ENCODE data around the gene SEMA4B. TPM values are rescaled to one million over a fixed set of nuclear protein-coding genes. Genes with fewer than 3 reads are reported as not detected.

Gene SEMA4B
- polyA plus RNA-seq, 3 donors: 13.2 to 65.0 (median 22.0) TPM

DNA sequence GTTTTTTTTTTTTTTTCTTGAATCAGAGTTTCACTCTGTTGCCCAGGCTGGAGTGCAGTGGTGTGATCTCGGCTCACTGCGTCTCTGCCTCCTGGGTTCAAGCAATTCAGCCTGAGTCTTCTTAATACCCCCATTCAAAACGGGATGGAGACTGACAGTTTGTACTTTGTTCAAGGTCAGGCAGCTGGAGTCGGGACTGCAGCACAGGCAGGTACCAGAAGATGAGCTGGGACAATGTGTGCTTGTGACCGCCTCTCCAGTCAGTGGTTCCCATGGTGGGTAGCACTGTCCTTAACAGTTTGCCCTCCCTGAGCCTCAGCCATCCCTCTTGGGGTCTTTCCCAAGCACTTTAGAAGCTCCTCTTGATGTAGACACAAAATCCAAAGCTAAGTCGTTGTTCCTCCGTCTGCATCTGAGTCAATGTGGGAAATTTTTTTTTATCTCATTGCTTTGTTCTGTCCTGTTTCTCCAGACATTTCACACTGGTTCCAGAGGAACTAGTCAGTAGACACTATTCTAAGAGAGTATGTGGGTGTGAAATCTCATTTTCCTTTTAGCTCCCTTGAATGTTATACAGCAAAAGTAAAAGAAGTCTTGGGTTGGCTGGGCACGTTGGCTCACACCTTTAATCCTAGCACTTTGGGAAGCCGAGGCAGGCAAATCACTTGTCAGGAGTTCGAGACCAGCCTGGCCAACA lies 43.0 kb downstream of the SEMA4B start:
- Mint-ChIP-seq H3K9me3 (peaks cover 0 to 5% (median 0%) of the 10 kb centered on the region in 7 donors), H3K36me3 (peaks cover 9 to 14% of the 10 kb centered on the region in 2 donors), H3K4me1 (peaks cover 10% of the 10 kb centered on the region), H3K4me3 (no peak overlapping the region), H3K27me3 (ENCODE audit: low read depth in 3 of 3) (peaks cover 2 to 4% (median 2%) of the 10 kb centered on the region in 3 donors), H3K27ac (no peak overlapping the region)
- H3K4me3 ChIP-seq (replicated peaks in 1 of 3; ENCODE audit: low read depth in 2 of 3, low read length in 3 of 3): no peak overlapping the region
- no peak overlapping the region for H3K4me2 ChIP-seq (replicated peaks; ENCODE audit: extremely low read depth, low read length, poor library complexity, severe bottlenecking)
- 98% methylated on average over 6 of the region's 10 CpGs for WGBS (ENCODE audit: insufficient coverage)
- no peak overlapping the region for H2AFZ ChIP-seq (ENCODE audit: insufficient read depth, low read depth, low read length, poor library complexity, severe bottlenecking)
- H3K9ac ChIP-seq (ENCODE audit: insufficient read depth, low read length, poor library complexity, severe bottlenecking): no peak overlapping the region
- intact Hi-C loops (cut with micrococcal nuclease): no loop called here
- DNase-seq: no peak
- H3K36me3 ChIP-seq (replicated peaks in 1 of 2; ENCODE audit: control insufficient read depth in 1 of 2, insufficient read depth in 2 of 2, low read length in 2 of 2): peaks cover 8 to 13% of the 10 kb centered on the region in 2 donors
- no peaks in the 10 kb centered on the region for H3K79me2 ChIP-seq (ENCODE audit: insufficient read depth, low read length)
- H3K9me3 ChIP-seq (replicated peaks in 1 of 2; ENCODE audit: control insufficient read depth in 1 of 2, insufficient read depth in 1 of 2, low read length in 2 of 2): no peaks in the 10 kb centered on the region
- no peak overlapping the region for H3K27ac ChIP-seq (ENCODE audit: low read depth in 1 of 2, low read length in 2 of 2)
- no peaks in the 10 kb centered on the region for H3K27me3 ChIP-seq (ENCODE audit: control insufficient read depth in 2 of 2, insufficient read depth in 2 of 2, low read length in 2 of 2)
- H4K20me1 ChIP-seq (ENCODE audit: insufficient read depth, low read length): no peaks in the 10 kb centered on the region
- no peak for TF ChIP-seq CTCF (IDR thresholded peaks at IDR 0.05)
- H3K4me1 ChIP-seq (ENCODE audit: control insufficient read depth in 1 of 2, insufficient read depth in 2 of 2, low read length in 2 of 2): peaks cover 2 to 3% of the 10 kb centered on the region in 2 donors

- intact Hi-C loops (cut with micrococcal nuclease): no loop called here
- Histone ChIP-seq H3K4me1 (ENCODE audit: control insufficient read depth in 1 of 2, insufficient read depth in 2 of 2, low read length in 2 of 2) (peaks cover 12 to 14% of the 10 kb centered on the region in 2 donors), H3K27ac (ENCODE audit: low read depth in 1 of 2, low read length in 2 of 2) (no peak overlapping the region), H3K27me3 (ENCODE audit: control insufficient read depth in 2 of 2, insufficient read depth in 2 of 2, low read length in 2 of 2) (peaks cover 0 to 5% of the 10 kb centered on the region in 2 donors), H2AFZ (ENCODE audit: insufficient read depth, low read depth, low read length, poor library complexity, severe bottlenecking) (no peak overlapping the region), H3K4me2 (replicated peaks; ENCODE audit: extremely low read depth, low read length, poor library complexity, severe bottlenecking) (peak overlapping the region; percentile 97), H4K20me1 (ENCODE audit: insufficient read depth, low read length) (no peaks in the 10 kb centered on the region), H3K4me3 (replicated peaks in 1 of 3; ENCODE audit: low read depth in 2 of 3, low read length in 3 of 3) (peak overlapping the region in 2 of 3 experiments; percentile 28 to 73), H3K9me3 (replicated peaks in 1 of 2; ENCODE audit: control insufficient read depth in 1 of 2, insufficient read depth in 1 of 2, low read length in 2 of 2) (no peaks in the 10 kb centered on the region), H3K36me3 (replicated peaks in 1 of 2; ENCODE audit: control insufficient read depth in 1 of 2, insufficient read depth in 2 of 2, low read length in 2 of 2) (no peaks in the 10 kb centered on the region), H3K79me2 (ENCODE audit: insufficient read depth, low read length) (no peaks in the 10 kb centered on the region), H3K9ac (ENCODE audit: insufficient read depth, low read length, poor library complexity, severe bottlenecking) (no peak overlapping the region)
- 82% methylated on average over 5 of the region's 6 CpGs for WGBS (ENCODE audit: insufficient coverage)
- no peak for TF ChIP-seq CTCF (IDR thresholded peaks at IDR 0.05)
- peaks cover 16% of the 10 kb centered on the region for H3K4me1 Mint-ChIP-seq
- H3K4me3 Mint-ChIP-seq: peak overlapping the region; percentile 70 to 86
- DNase-seq: no peak
- peaks cover 0 to 3% (median 0%) of the 10 kb centered on the region in 7 donors for H3K9me3 Mint-ChIP-seq
- peak overlapping the region in 2 of 7 donors; percentile 50 to 76 for H3K27ac Mint-ChIP-seq
- no peaks in the 10 kb centered on the region for H3K36me3 Mint-ChIP-seq
- peaks cover 4 to 15% (median 14%) of the 10 kb centered on the region in 3 donors for H3K27me3 Mint-ChIP-seq (ENCODE audit: low read depth in 3 of 3)
These were observed 47.7 kb downstream of the SEMA4B start for GRCh38 chr15:90248789-90249202.
